ENCODE data around the gene TMEM132C. TPM values are rescaled to one million over a fixed set of nuclear protein-coding genes. Genes with fewer than 3 reads are reported as not detected.

Gene TMEM132C
- total and polyA plus RNA-seq, 2 of the 13 experiments (the other 11 are each of a cell fraction or from before 2014, with no cell fraction given): not detected

GRCh38 chr12:128459067-128459466 is 192.1 kb downstream of the TMEM132C start (continued):
- TF ChIP-seq, protein P1, sequence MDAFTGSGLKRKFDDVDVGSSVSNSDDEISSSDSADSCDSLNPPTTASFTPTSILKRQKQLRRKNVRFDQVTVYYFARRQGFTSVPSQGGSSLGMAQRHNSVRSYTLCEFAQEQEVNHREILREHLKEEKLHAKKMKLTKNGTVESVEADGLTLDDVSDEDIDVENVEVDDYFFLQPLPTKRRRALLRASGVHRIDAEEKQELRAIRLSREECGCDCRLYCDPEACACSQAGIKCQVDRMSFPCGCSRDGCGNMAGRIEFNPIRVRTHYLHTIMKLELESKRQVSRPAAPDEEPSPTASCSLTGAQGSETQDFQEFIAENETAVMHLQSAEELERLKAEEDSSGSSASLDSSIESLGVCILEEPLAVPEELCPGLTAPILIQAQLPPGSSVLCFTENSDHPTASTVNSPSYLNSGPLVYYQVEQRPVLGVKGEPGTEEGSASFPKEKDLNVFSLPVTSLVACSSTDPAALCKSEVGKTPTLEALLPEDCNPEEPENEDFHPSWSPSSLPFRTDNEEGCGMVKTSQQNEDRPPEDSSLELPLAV (CRISPR knock-in tag; conservative IDR thresholded peaks at IDR 0.05; ENCODE audit: low read depth): no peak
- TF ChIP-seq ATF4 (CRISPR knock-in tag; IDR thresholded peaks at IDR 0.05) (no peak), ZNF232 (CRISPR knock-in tag; IDR thresholded peaks at IDR 0.05; ENCODE audit: borderline replicate concordance) (no peak), DMAP1 (CRISPR knock-in tag; IDR thresholded peaks at IDR 0.05) (no peak), SP140L (CRISPR knock-in tag; IDR thresholded peaks at IDR 0.05; ENCODE audit: borderline replicate concordance) (no peak), KLF15 (CRISPR knock-in tag; IDR thresholded peaks at IDR 0.05; ENCODE audit: borderline replicate concordance) (no peak)

DNA sequence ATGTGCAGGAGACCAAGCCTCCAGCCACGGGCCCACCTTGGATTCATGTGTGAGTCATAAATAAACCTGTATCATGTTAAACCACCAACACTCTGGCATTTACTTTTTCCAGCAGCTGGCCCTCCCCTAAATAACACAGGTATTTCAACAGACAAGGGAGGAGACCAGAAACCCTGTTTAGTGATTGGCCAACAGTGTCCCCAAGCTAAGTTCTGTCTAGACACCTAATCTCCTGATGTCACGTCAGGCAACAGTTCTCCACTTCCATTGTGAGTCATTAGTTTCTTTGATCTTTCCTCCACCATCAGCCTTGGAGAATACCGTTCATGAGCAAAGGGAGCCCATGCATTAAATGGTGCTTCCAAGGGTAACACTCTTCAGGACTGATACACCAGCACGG is 196.9 kb downstream of the TMEM132C start:
- POLR2A ChIA-PET: no interaction called here
- H3K9me3 ChIP-seq (ENCODE audit: low read length): no peaks in the 10 kb centered on the region
- FAIRE-seq (no peak), DNase-seq (ENCODE audit: low spot score) (no peak), ATAC-seq (no peak)
- H3K4me3 ChIP-seq (replicated peaks in 1 of 3; ENCODE audit: insufficient read depth in 1 of 3, low read depth in 2 of 3, low read length in 3 of 3): no peak overlapping the region
- H3K27ac ChIP-seq (ENCODE audit: extremely low read length, insufficient read depth, low read length): no peak overlapping the region
- in situ Hi-C loops (cut with HindIII; ENCODE audit: extremely low pct_ligation_motif_present, low pct_unique_long_range_greater_than_20kb) (no loop called here), intact Hi-C loops (cut with micrococcal nuclease; ENCODE audit: unreplicated experiment) (no loop called here)
- no peaks in the 10 kb centered on the region for H3K36me3 ChIP-seq (replicated peaks in 1 of 2; ENCODE audit: control insufficient read depth in 1 of 2, insufficient read depth in 2 of 2, low read length in 2 of 2)
- 0 out of 5 replicates have a peak, but pooled peaks cover 0 to 4% of the 10 kb centered on the region in 2 experiments for H3K27me3 ChIP-seq (ENCODE audit: control insufficient read depth in 1 of 2, insufficient read depth in 2 of 2, low read length in 2 of 2)
- no peak overlapping the region for H3K9ac ChIP-seq (ENCODE audit: insufficient read depth, low read depth, low read length)
- no peak overlapping the region for H3K4me2 ChIP-seq (ENCODE audit: low read depth, low read length)
- no peaks in the 10 kb centered on the region for H3K79me2 ChIP-seq (ENCODE audit: insufficient read depth, low read length)
- no peaks in the 10 kb centered on the region for H3K4me1 ChIP-seq (ENCODE audit: insufficient read depth, low read length)
- H4K20me1 ChIP-seq (ENCODE audit: insufficient read depth, low read length): no peaks in the 10 kb centered on the region
- no peak for TF ChIP-seq MXI1 (IDR thresholded peaks at IDR 0.05; ENCODE audit: borderline replicate concordance, low read depth, low read length)
- no peak for TF ChIP-seq TP53 (CRISPR knock-in tag; conservative IDR thresholded peaks at IDR 0.05)
- TF ChIP-seq IRF2 (CRISPR knock-in tag; IDR thresholded peaks at IDR 0.05): no peak
- TF ChIP-seq JUN (CRISPR knock-in tag; IDR thresholded peaks at IDR 0.05): no peak
- TF ChIP-seq ATF7-NPFF (CRISPR knock-in tag; IDR thresholded peaks at IDR 0.05; ENCODE audit: low read depth): no peak
- TF ChIP-seq TCF7 (IDR thresholded peaks at IDR 0.05; ENCODE audit: low read depth): no peak
- CTCF ChIA-PET (ENCODE audit: low intra/inter-chr PET ratio, low total read pairs): no interaction called here
- 2% methylated on average over 4 of the region's 4 CpGs for WGBS (ENCODE audit: low lambda C conversion rate)
- no TSS peak for BruUV-seq (replicated peaks)
- no peak overlapping the region for H2AFZ ChIP-seq (ENCODE audit: low read length)
